ENCODE results near the gene ARL5C.
"Not testable (repeated sequence)": the region's sequence is repeated elsewhere in the genome, so short reads cannot be mapped to it uniquely, and the experiment has no call there.

The ARL5C gene

GRCh38 chr17:39145143-39145542 is 20.8 kb downstream of the ARL5C start:
- no peak for DNase-seq (ENCODE audit: low read depth, low spot score)
- no peak overlapping the region for H3K27ac ChIP-seq

GRCh38 chr17:39144416-39144840 is 21.5 kb downstream of the ARL5C start:
- DNase-seq (ENCODE audit: low read depth, low spot score): peak; percentile 80
- H3K27ac ChIP-seq: no peak overlapping the region

GRCh38 chr17:39143552-39144093 is 22.3 kb downstream of the ARL5C start:
- H3K27ac ChIP-seq: no peak overlapping the region
- no peak for DNase-seq (ENCODE audit: low read depth, low spot score)

- no peak for DNase-seq (ENCODE audit: low read depth, low spot score)
- no peak overlapping the region for H3K27ac ChIP-seq
These were observed 23.9 kb downstream of the ARL5C start for GRCh38 chr17:39141915-39142664.

- DNase-seq (ENCODE audit: low read depth, low spot score): no peak
- no peak overlapping the region for H3K27ac ChIP-seq
These were observed 24.7 kb downstream of the ARL5C start for GRCh38 chr17:39141294-39141693.

GRCh38 chr17:39139561-39139960 is 26.4 kb downstream of the ARL5C start:
- H3K27ac ChIP-seq: no peak overlapping the region
- no peak for DNase-seq (ENCODE audit: low read depth, low spot score)

GRCh38 chr17:39139161-39139511 is 26.8 kb downstream of the ARL5C start:
- DNase-seq (ENCODE audit: low read depth, low spot score): peak; percentile 10
- H3K27ac ChIP-seq: no peak overlapping the region

GRCh38 chr17:39138431-39139160 is 27.4 kb downstream of the ARL5C start:
- DNase-seq (ENCODE audit: low read depth, low spot score): no peak
- H3K27ac ChIP-seq: no peak overlapping the region

- no peak for DNase-seq (ENCODE audit: low read depth, low spot score)
- no peak overlapping the region for H3K27ac ChIP-seq
These were observed 31.1 kb downstream of the ARL5C start for GRCh38 chr17:39134878-39135277.

GRCh38 chr17:39132192-39132610 is 33.8 kb downstream of the ARL5C start:
- no peak overlapping the region for H3K27ac ChIP-seq
- no peak for DNase-seq (ENCODE audit: low read depth, low spot score)

- no peak for DNase-seq (ENCODE audit: low read depth, low spot score)
These were observed 34.3 kb downstream of the ARL5C start for GRCh38 chr17:39131616-39132015.

GRCh38 chr17:39130205-39130604 is 35.8 kb downstream of the ARL5C start:
- H3K27ac ChIP-seq: no peak overlapping the region
- no peak for DNase-seq (ENCODE audit: low read depth, low spot score)

More at GRCh38 chr17:39131616-39132015, 34.3 kb downstream of the ARL5C start:
- no peak overlapping the region for H3K27ac ChIP-seq

GRCh38 chr17:39129544-39129943 is 36.4 kb downstream of the ARL5C start:
- DNase-seq (ENCODE audit: low read depth, low spot score): not testable (repeated sequence)

GRCh38 chr17:39126436-39126835 is 39.5 kb downstream of the ARL5C start:
- H3K27ac ChIP-seq: no peak overlapping the region
- DNase-seq (ENCODE audit: low read depth, low spot score): no peak

More at GRCh38 chr17:39129544-39129943, 36.4 kb downstream of the ARL5C start:
- not testable (repeated sequence) for H3K27ac ChIP-seq

- DNase-seq (ENCODE audit: low read depth, low spot score): no peak
- no peak overlapping the region for H3K27ac ChIP-seq
These were observed 40.7 kb downstream of the ARL5C start for GRCh38 chr17:39125143-39125875.

GRCh38 chr17:39123627-39124026 is 42.3 kb downstream of the ARL5C start:
- DNase-seq (ENCODE audit: low read depth, low spot score): peak; percentile 8
- no peak overlapping the region for H3K27ac ChIP-seq

GRCh38 chr17:39122991-39123390 is 43.0 kb downstream of the ARL5C start:
- DNase-seq (ENCODE audit: low read depth, low spot score): no peak
- H3K27ac ChIP-seq: no peak overlapping the region

- H3K27ac ChIP-seq; DNase-seq (ENCODE audit: low read depth, low spot score): not testable (repeated sequence)
These were observed 44.0 kb downstream of the ARL5C start for GRCh38 chr17:39121919-39122318.

- no peak overlapping the region for H3K27ac ChIP-seq
- DNase-seq (ENCODE audit: low read depth, low spot score): no peak
These were observed 47.1 kb downstream of the ARL5C start for GRCh38 chr17:39118674-39119419.

GRCh38 chr17:39116224-39116623 is 49.7 kb downstream of the ARL5C start:
- DNase-seq (ENCODE audit: low read depth, low spot score): no peak
- no peak overlapping the region for H3K27ac ChIP-seq
